ENCODE results near the gene WNT4.

The WNT4 gene

DNA sequence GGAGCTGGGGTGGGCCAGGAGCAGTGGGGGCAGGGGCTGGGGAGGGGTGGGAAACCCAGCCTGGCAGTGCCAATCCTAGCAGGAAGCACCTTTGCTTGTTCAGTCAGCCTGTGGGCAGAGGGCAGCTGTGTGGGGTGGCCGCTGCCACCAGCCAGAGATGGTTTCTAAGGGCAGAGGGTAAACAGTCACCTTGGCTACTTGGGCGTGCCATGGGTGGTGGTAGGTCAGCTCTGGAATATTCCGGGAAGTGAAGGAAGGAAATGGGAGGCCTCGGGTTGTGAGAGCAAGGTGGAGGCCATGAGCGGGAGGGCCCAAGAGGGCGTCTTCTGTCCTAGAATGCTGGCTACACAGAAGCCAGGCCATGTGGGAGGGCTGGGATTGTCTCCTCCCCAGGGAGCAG is 20.7 kb upstream of the WNT4 start:
- no peak for DNase-seq (ENCODE audit: low read depth)
- TF ChIP-seq CTCF (conservative IDR thresholded peaks at IDR 0.05; ENCODE audit: low read length) = no peak
- no peak overlapping the region for H3K4me3 ChIP-seq (ENCODE audit: low read length)

DNA sequence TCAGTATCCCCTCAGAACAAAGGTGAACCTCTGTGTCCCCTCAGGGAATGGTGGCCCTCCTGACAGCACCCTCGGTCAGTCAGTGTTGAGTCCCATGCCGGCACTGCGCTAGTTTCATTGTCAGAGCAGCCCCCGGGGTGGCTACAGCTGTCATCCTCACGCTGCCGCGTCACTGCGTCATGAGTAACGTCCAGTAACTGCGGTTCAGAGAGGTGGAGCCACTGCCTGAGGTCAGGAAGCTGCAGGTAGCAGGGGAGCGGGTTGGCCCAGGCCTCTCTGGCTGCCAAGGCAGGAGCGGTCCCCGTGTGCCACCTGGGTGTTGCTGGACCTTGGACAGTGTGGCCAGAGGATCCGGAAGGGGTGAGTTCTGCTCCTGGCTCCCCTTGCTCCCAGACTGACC is 20.2 kb upstream of the WNT4 start:
- TF ChIP-seq CTCF (conservative IDR thresholded peaks at IDR 0.05; ENCODE audit: low read length) = no peak
- H3K4me3 ChIP-seq (ENCODE audit: low read length) = no peak overlapping the region
- no peak for DNase-seq (ENCODE audit: low read depth)

DNA sequence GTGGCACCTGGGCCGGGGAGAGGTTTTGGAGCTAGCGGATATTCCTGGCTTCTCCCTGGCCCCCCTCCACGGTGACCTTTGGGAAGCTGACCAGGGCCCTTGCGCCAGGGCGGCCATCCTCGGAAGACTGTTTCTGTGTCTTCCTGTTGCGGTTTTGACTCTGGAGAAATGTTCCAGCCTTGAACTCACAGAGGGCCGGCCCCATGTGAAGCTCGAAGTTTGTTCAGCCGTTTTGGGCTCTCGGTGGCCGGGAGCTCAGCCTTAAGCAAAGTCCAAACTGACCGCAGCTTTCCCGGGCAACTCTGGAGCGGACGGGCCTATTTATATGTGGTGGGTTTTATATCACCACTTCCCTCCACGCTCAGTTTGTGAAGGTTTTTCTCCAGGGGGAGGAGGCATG is 17.0 kb upstream of the WNT4 start:
- no peak for DNase-seq (ENCODE audit: low read depth)
- no peak overlapping the region for H3K4me3 ChIP-seq (ENCODE audit: low read length)
- no peak for TF ChIP-seq CTCF (conservative IDR thresholded peaks at IDR 0.05; ENCODE audit: low read length)

GRCh38 chr1:22158654-22159053 is 15.8 kb upstream of the WNT4 start:
- no peak overlapping the region for H3K4me3 ChIP-seq (ENCODE audit: low read length)
- no peak for TF ChIP-seq CTCF (conservative IDR thresholded peaks at IDR 0.05; ENCODE audit: low read length)
- DNase-seq (ENCODE audit: low read depth) = no peak

- no peak overlapping the region for H3K4me3 ChIP-seq (ENCODE audit: low read length)
- TF ChIP-seq CTCF (conservative IDR thresholded peaks at IDR 0.05; ENCODE audit: low read length) = no peak
- no peak for DNase-seq (ENCODE audit: low read depth)
These were observed 14.6 kb upstream of the WNT4 start for GRCh38 chr1:22157359-22157966.

- no peak for DNase-seq (ENCODE audit: low read depth)
- no peak overlapping the region for H3K4me3 ChIP-seq (ENCODE audit: low read length)
- TF ChIP-seq CTCF (conservative IDR thresholded peaks at IDR 0.05; ENCODE audit: low read length) = no peak
These were observed 12.6 kb upstream of the WNT4 start for GRCh38 chr1:22155517-22155916.

DNA sequence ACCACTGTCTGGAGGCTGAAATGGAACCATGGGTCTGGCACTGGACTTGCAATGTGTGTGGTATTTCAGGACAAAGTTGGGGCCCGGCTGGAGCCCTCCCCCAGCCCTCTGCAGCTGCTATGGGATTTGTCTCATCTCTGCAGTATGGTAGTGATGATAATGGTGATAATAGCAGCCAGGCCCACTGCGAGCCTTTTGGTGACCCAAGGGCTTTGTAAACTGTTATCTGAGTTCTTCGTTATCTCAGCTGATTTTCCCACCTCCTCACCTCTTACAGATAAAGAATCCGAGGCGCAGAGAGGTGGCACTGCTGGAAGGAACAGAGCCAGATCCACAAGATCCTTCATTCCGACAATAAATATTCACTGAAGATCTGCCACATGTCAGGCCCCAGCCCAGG is 11.7 kb upstream of the WNT4 start:
- no peak overlapping the region for H3K4me3 ChIP-seq (ENCODE audit: low read length)

More for the DNA sequence above, 11.7 kb upstream of the WNT4 start:
- DNase-seq (ENCODE audit: low read depth) = no peak
- no peak for TF ChIP-seq CTCF (conservative IDR thresholded peaks at IDR 0.05; ENCODE audit: low read length)
